Trophoblast cell (in vitro differentiated cells and primary cell): ENCODE data around the gene KIF13A.
"Not testable (repeated sequence)": the region's sequence is repeated elsewhere in the genome, so short reads cannot be mapped to it uniquely, and the experiment has no call there.

Experiments
- DNase-seq, 2 donors: peaks; one replicate each; pipeline ENCODE4 v3.0.0-alpha.2; 2016
- H2AFZ ChIP-seq: 2 replicates; pipeline ENCODE4 v1.6.1; 2013; ENCODE audit warnings: low read length, moderate library complexity, mild to moderate bottlenecking; ENCODE audit not compliant: insufficient read depth, poor library complexity
- H2AK5ac ChIP-seq: 2 replicates; pipeline ENCODE4 v1.6.1; 2013; ENCODE audit warnings: mild to moderate bottlenecking, low read length
- H2BK120ac ChIP-seq: 2 replicates; pipeline ENCODE4 v1.6.1; 2013; ENCODE audit warnings: low read length, mild to moderate bottlenecking, moderate library complexity; ENCODE audit not compliant: insufficient read depth, poor library complexity
- H2BK12ac ChIP-seq: 2 replicates; pipeline ENCODE4 v1.6.1; 2013; ENCODE audit warnings: mild to moderate bottlenecking, low read length, moderate library complexity
- H2BK5ac ChIP-seq: 2 replicates; pipeline ENCODE4 v1.6.1; 2013; ENCODE audit warnings: low read length, low read depth, moderate library complexity, mild to moderate bottlenecking; ENCODE audit not compliant: poor library complexity
- H3K14ac ChIP-seq: 2 replicates; pipeline ENCODE4 v1.6.1; 2013; ENCODE audit warnings: mild to moderate bottlenecking, low read length
- H3K18ac ChIP-seq: 2 replicates; pipeline ENCODE4 v1.6.1; 2013; ENCODE audit warnings: mild to moderate bottlenecking, low read length
- H3K23ac ChIP-seq: 2 replicates; pipeline ENCODE4 v1.6.1; 2013; ENCODE audit warnings: low read length
- H3K27ac ChIP-seq: 2 replicates; pipeline ENCODE4 v1.5.1; 2013; ENCODE audit warnings: low read depth, mild to moderate bottlenecking, inconsistent platforms, low read length, moderate library complexity
- H3K27me3 ChIP-seq: 2 replicates; pipeline ENCODE4 v1.6.1; 2013; ENCODE audit warnings: inconsistent platforms, mild to moderate bottlenecking, low read length, moderate library complexity; ENCODE audit not compliant: insufficient read depth
- H3K36me3 ChIP-seq, 2 experiments: 1 replicate in 1 of 2; 2 replicates in 1 of 2; pipeline ENCODE4 v1.6.1; 2013; ENCODE audit warnings: low read length in 2 of 2, mild to moderate bottlenecking in 2 of 2, moderate library complexity in 1 of 2; ENCODE audit not compliant: insufficient read depth in 2 of 2, control insufficient read depth in 1 of 2
- H3K4ac ChIP-seq: 2 replicates; pipeline ENCODE4 v1.6.1; 2013; ENCODE audit warnings: low read depth, mild to moderate bottlenecking, low read length, moderate library complexity
- H3K4me1 ChIP-seq, 2 experiments: 1 replicate in 1 of 2; 2 replicates in 1 of 2; pipeline ENCODE4 v1.6.1; 2013; ENCODE audit warnings: low read length in 2 of 2, mild to moderate bottlenecking in 2 of 2, moderate library complexity in 1 of 2; ENCODE audit not compliant: insufficient read depth in 2 of 2, control insufficient read depth in 1 of 2
- H3K4me2 ChIP-seq: 2 replicates; pipeline ENCODE4 v1.6.1; 2013; ENCODE audit warnings: inconsistent platforms, mild to moderate bottlenecking, low read length, moderate library complexity
- H3K4me3 ChIP-seq: 2 replicates; pipeline ENCODE4 v1.5.1; 2013; ENCODE audit warnings: mild to moderate bottlenecking, low read depth, low read length, inconsistent platforms
- H3K79me1 ChIP-seq: one replicate; pipeline ENCODE4 v1.6.1; 2013; ENCODE audit warnings: low read length
- H3K79me2 ChIP-seq: 2 replicates; pipeline ENCODE4 v1.6.1; 2013; ENCODE audit warnings: low read length, mild to moderate bottlenecking; ENCODE audit not compliant: control insufficient read depth, insufficient read depth, poor library complexity
- H3K9ac ChIP-seq: 2 replicates; pipeline ENCODE4 v1.6.1; 2013; ENCODE audit warnings: mild to moderate bottlenecking, low read length
- H3K9me3 ChIP-seq: 2 replicates; pipeline ENCODE4 v1.6.1; 2013; ENCODE audit warnings: low read depth, mild to moderate bottlenecking, control low read depth, inconsistent platforms, low read length; ENCODE audit not compliant: insufficient read depth
- H4K12ac ChIP-seq: 2 replicates; pipeline ENCODE4 v1.6.1; 2013; ENCODE audit warnings: low read depth, mild to moderate bottlenecking, low read length, moderate library complexity
- H4K8ac ChIP-seq: 2 replicates; pipeline ENCODE4 v1.6.1; 2013; ENCODE audit warnings: low read depth, mild to moderate bottlenecking, low read length, moderate library complexity
- H4K91ac ChIP-seq: one replicate; pipeline ENCODE4 v1.6.1; 2013; ENCODE audit warnings: low read depth, mild to moderate bottlenecking, low read length, moderate library complexity
- WGBS: extraction: QIAGEN DNeasy Blood & Tissue Kit; methylation state at CpG from one replicate; pipeline ENCODE4 v1.1.7; 2013; ENCODE audit warnings: missing lambda C conversion rate; ENCODE audit not compliant: insufficient read length, insufficient coverage; ENCODE audit errors: extremely low coverage; 5-methylcytosine and 5-hydroxymethylcytosine counted together

Gene KIF13A

GRCh38 chr6:18016133-18016532, 28.7 kb upstream of the KIF13A start:
- Histone ChIP-seq H3K23ac (no peak overlapping the region), H3K4me2 (no peak overlapping the region), H3K9me3 (peaks cover 2% of the 10 kb centered on the region), H3K9ac (no peak overlapping the region), H2AK5ac (no peak overlapping the region), H3K18ac (no peak overlapping the region), H2BK5ac (no peak overlapping the region), H4K91ac (no peak overlapping the region), H2BK120ac (no peak overlapping the region), H3K4me1 (peaks cover 2 to 6% of the 10 kb centered on the region in 2 experiments), H3K4ac (no peak overlapping the region), H3K14ac (no peak overlapping the region), H3K27me3 (no peaks in the 10 kb centered on the region), H3K79me2 (no peaks in the 10 kb centered on the region), H3K36me3 (peaks cover 0 to 6% of the 10 kb centered on the region in 2 experiments), H4K8ac (no peak overlapping the region), H3K4me3 (no peak overlapping the region), H3K27ac (no peak overlapping the region), H3K79me1 (peaks cover 7% of the 10 kb centered on the region), H2BK12ac (no peak overlapping the region), H2AFZ (no peak overlapping the region), H4K12ac (no peak overlapping the region)
- DNase-seq: peak in 1 of 2 donors; percentile 12

GRCh38 chr6:18011287-18011686, 23.9 kb upstream of the KIF13A start:
- no peaks in the 10 kb centered on the region for H3K79me2 ChIP-seq
- H2BK12ac ChIP-seq: no peak overlapping the region
- H4K12ac ChIP-seq: no peak overlapping the region
- no peak overlapping the region for H3K23ac ChIP-seq
- H3K79me1 ChIP-seq: peaks cover 2% of the 10 kb centered on the region
- H3K18ac ChIP-seq: no peak overlapping the region
- WGBS: no CpG with 5 or more reads among the region's 30 CpGs
- no peaks in the 10 kb centered on the region for H3K9me3 ChIP-seq
- H3K4me2 ChIP-seq: no peak overlapping the region
- H3K27ac ChIP-seq: no peak overlapping the region
- H4K91ac ChIP-seq: no peak overlapping the region
- H3K14ac ChIP-seq: no peak overlapping the region
- DNase-seq: no peak
- no peak overlapping the region for H2AFZ ChIP-seq
- no peaks in the 10 kb centered on the region for H3K27me3 ChIP-seq
- peaks cover 4 to 6% of the 10 kb centered on the region in 2 experiments for H3K4me1 ChIP-seq
- H3K4ac ChIP-seq: no peak overlapping the region
- no peak overlapping the region for H4K8ac ChIP-seq
- H2AK5ac ChIP-seq: no peak overlapping the region
- no peak overlapping the region for H2BK120ac ChIP-seq
- no peaks in the 10 kb centered on the region for H3K36me3 ChIP-seq
- no peak overlapping the region for H3K4me3 ChIP-seq
- H3K9ac ChIP-seq: no peak overlapping the region
- H2BK5ac ChIP-seq: no peak overlapping the region

DNA sequence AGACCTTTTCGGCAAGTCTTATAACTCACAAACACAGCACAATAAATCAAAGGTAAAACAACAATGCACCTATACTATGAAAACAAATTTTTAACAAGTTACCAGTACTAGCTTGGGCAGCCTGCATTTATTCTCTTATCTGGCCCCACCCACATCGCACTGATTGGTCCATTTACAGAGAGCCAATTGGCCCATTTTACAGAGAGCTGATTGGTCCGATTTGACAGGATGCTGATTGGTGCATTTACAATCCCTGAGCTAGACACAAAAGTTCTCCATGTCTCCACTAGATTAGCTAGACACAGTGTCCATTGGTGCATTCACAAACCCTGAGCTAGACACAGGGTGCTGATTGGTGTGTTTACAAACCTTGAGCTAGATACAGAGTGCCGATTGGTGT, 23.1 kb upstream of the KIF13A start:
- H2AK5ac ChIP-seq, H3K23ac ChIP-seq, H4K91ac ChIP-seq, H3K36me3 ChIP-seq, H4K8ac ChIP-seq, H2BK12ac ChIP-seq, H3K18ac ChIP-seq, H4K12ac ChIP-seq, H3K9ac ChIP-seq, H3K14ac ChIP-seq, H3K4me2 ChIP-seq, H2BK5ac ChIP-seq, DNase-seq, H3K79me2 ChIP-seq, H3K4me1 ChIP-seq, H3K4ac ChIP-seq, H3K27me3 ChIP-seq, H3K79me1 ChIP-seq, H3K9me3 ChIP-seq, H3K4me3 ChIP-seq, H2AFZ ChIP-seq, H2BK120ac ChIP-seq, H3K27ac ChIP-seq: not testable (repeated sequence)
- no CpG with 5 or more reads among the region's 4 CpGs for WGBS

- Histone ChIP-seq H3K18ac (no peak overlapping the region), H3K79me2 (no peaks in the 10 kb centered on the region), H3K14ac (no peak overlapping the region), H4K8ac (no peak overlapping the region), H3K9me3 (no peaks in the 10 kb centered on the region), H2AFZ (no peak overlapping the region), H3K23ac (no peak overlapping the region), H4K91ac (no peak overlapping the region), H2BK5ac (no peak overlapping the region), H3K79me1 (no peaks in the 10 kb centered on the region), H2AK5ac (no peak overlapping the region), H3K4ac (no peak overlapping the region), H3K4me2 (no peak overlapping the region), H3K27ac (no peak overlapping the region), H4K12ac (no peak overlapping the region), H3K36me3 (no peaks in the 10 kb centered on the region), H2BK12ac (no peak overlapping the region), H3K9ac (no peak overlapping the region), H3K4me3 (no peak overlapping the region), H3K27me3 (no peaks in the 10 kb centered on the region), H3K4me1 (peaks cover 4% of the 10 kb centered on the region in 2 experiments), H2BK120ac (no peak overlapping the region)
- no peak for DNase-seq
- whole genome bisulfite sequencing: no CpG with 5 or more reads among the region's 10 CpGs
Observed at GRCh38 chr6:18004256-18004985, 17.0 kb upstream of the KIF13A start.
